Trophoblast cell (in vitro differentiated cells and primary cell): ENCODE data around the gene TMEM45B.
"Not testable (repeated sequence)": the region's sequence is repeated elsewhere in the genome, so short reads cannot be mapped to it uniquely, and the experiment has no call there.

ENCODE experiments used
- DNase-seq, 2 donors: peaks; one replicate each; pipeline ENCODE4 v3.0.0-alpha.2; 2016
- H2AFZ ChIP-seq: 2 replicates; pipeline ENCODE4 v1.6.1; 2013; ENCODE audit warnings: low read length, moderate library complexity, mild to moderate bottlenecking; ENCODE audit not compliant: insufficient read depth, poor library complexity
- H2AK5ac ChIP-seq: 2 replicates; pipeline ENCODE4 v1.6.1; 2013; ENCODE audit warnings: mild to moderate bottlenecking, low read length
- H2BK120ac ChIP-seq: 2 replicates; pipeline ENCODE4 v1.6.1; 2013; ENCODE audit warnings: low read length, mild to moderate bottlenecking, moderate library complexity; ENCODE audit not compliant: insufficient read depth, poor library complexity
- H2BK12ac ChIP-seq: 2 replicates; pipeline ENCODE4 v1.6.1; 2013; ENCODE audit warnings: mild to moderate bottlenecking, low read length, moderate library complexity
- H2BK5ac ChIP-seq: 2 replicates; pipeline ENCODE4 v1.6.1; 2013; ENCODE audit warnings: low read length, low read depth, moderate library complexity, mild to moderate bottlenecking; ENCODE audit not compliant: poor library complexity
- H3K14ac ChIP-seq: 2 replicates; pipeline ENCODE4 v1.6.1; 2013; ENCODE audit warnings: mild to moderate bottlenecking, low read length
- H3K18ac ChIP-seq: 2 replicates; pipeline ENCODE4 v1.6.1; 2013; ENCODE audit warnings: mild to moderate bottlenecking, low read length
- H3K23ac ChIP-seq: 2 replicates; pipeline ENCODE4 v1.6.1; 2013; ENCODE audit warnings: low read length
- H3K27ac ChIP-seq: 2 replicates; pipeline ENCODE4 v1.5.1; 2013; ENCODE audit warnings: low read depth, mild to moderate bottlenecking, inconsistent platforms, low read length, moderate library complexity
- H3K27me3 ChIP-seq: 2 replicates; pipeline ENCODE4 v1.6.1; 2013; ENCODE audit warnings: inconsistent platforms, mild to moderate bottlenecking, low read length, moderate library complexity; ENCODE audit not compliant: insufficient read depth
- H3K36me3 ChIP-seq, 2 experiments: 1 replicate in 1 of 2; 2 replicates in 1 of 2; pipeline ENCODE4 v1.6.1; 2013; ENCODE audit warnings: low read length in 2 of 2, mild to moderate bottlenecking in 2 of 2, moderate library complexity in 1 of 2; ENCODE audit not compliant: insufficient read depth in 2 of 2, control insufficient read depth in 1 of 2
- H3K4ac ChIP-seq: 2 replicates; pipeline ENCODE4 v1.6.1; 2013; ENCODE audit warnings: low read depth, mild to moderate bottlenecking, low read length, moderate library complexity
- H3K4me1 ChIP-seq, 2 experiments: 1 replicate in 1 of 2; 2 replicates in 1 of 2; pipeline ENCODE4 v1.6.1; 2013; ENCODE audit warnings: low read length in 2 of 2, mild to moderate bottlenecking in 2 of 2, moderate library complexity in 1 of 2; ENCODE audit not compliant: insufficient read depth in 2 of 2, control insufficient read depth in 1 of 2
- H3K4me2 ChIP-seq: 2 replicates; pipeline ENCODE4 v1.6.1; 2013; ENCODE audit warnings: inconsistent platforms, mild to moderate bottlenecking, low read length, moderate library complexity
- H3K4me3 ChIP-seq: 2 replicates; pipeline ENCODE4 v1.5.1; 2013; ENCODE audit warnings: mild to moderate bottlenecking, low read depth, low read length, inconsistent platforms
- H3K79me1 ChIP-seq: one replicate; pipeline ENCODE4 v1.6.1; 2013; ENCODE audit warnings: low read length
- H3K79me2 ChIP-seq: 2 replicates; pipeline ENCODE4 v1.6.1; 2013; ENCODE audit warnings: low read length, mild to moderate bottlenecking; ENCODE audit not compliant: control insufficient read depth, insufficient read depth, poor library complexity
- H3K9ac ChIP-seq: 2 replicates; pipeline ENCODE4 v1.6.1; 2013; ENCODE audit warnings: mild to moderate bottlenecking, low read length
- H3K9me3 ChIP-seq: 2 replicates; pipeline ENCODE4 v1.6.1; 2013; ENCODE audit warnings: low read depth, mild to moderate bottlenecking, control low read depth, inconsistent platforms, low read length; ENCODE audit not compliant: insufficient read depth
- H4K12ac ChIP-seq: 2 replicates; pipeline ENCODE4 v1.6.1; 2013; ENCODE audit warnings: low read depth, mild to moderate bottlenecking, low read length, moderate library complexity
- H4K8ac ChIP-seq: 2 replicates; pipeline ENCODE4 v1.6.1; 2013; ENCODE audit warnings: low read depth, mild to moderate bottlenecking, low read length, moderate library complexity
- H4K91ac ChIP-seq: one replicate; pipeline ENCODE4 v1.6.1; 2013; ENCODE audit warnings: low read depth, mild to moderate bottlenecking, low read length, moderate library complexity
- WGBS: extraction: QIAGEN DNeasy Blood & Tissue Kit; methylation state at CpG from one replicate; pipeline ENCODE4 v1.1.7; 2013; ENCODE audit warnings: missing lambda C conversion rate; ENCODE audit not compliant: insufficient read length, insufficient coverage; ENCODE audit errors: extremely low coverage; 5-methylcytosine and 5-hydroxymethylcytosine counted together

Gene TMEM45B

DNA sequence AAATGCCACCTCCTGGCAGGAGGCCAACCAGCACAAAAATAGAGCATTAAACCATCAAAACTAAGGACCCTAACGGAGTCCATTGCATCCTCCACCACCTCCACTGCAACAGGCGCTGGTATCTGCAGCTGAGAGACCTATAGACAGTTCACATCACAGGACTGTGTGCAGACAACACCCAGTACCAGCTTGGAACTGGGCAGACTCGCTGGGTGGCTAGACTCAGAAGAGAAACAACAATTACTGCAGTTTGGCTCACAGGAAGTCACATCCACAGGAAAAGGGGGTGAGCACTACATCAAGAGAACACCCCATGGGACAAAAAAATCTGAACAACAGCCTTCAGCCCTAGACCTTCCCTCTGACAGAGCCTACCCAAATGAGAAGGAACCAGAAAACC lies 11.6 kb upstream of the TMEM45B start:
- Histone ChIP-seq H3K14ac (no peak overlapping the region), H3K4ac (no peak overlapping the region), H3K4me2 (no peak overlapping the region), H3K79me2 (no peaks in the 10 kb centered on the region), H2AK5ac (no peak overlapping the region), H4K8ac (no peak overlapping the region), H3K23ac (no peak overlapping the region), H3K18ac (no peak overlapping the region), H3K27ac (no peak overlapping the region), H2BK120ac (no peak overlapping the region), H3K27me3 (no peaks in the 10 kb centered on the region), H3K36me3 (no peaks in the 10 kb centered on the region), H3K9ac (no peak overlapping the region), H3K9me3 (no peaks in the 10 kb centered on the region), H2BK12ac (no peak overlapping the region), H3K4me3 (no peak overlapping the region), H4K12ac (no peak overlapping the region), H4K91ac (no peak overlapping the region), H2BK5ac (no peak overlapping the region), H3K4me1 (no peaks in the 10 kb centered on the region), H3K79me1 (no peaks in the 10 kb centered on the region), H2AFZ (no peak overlapping the region)
- WGBS = no CpG with 5 or more reads among the region's 3 CpGs
- DNase-seq = no peak

DNA sequence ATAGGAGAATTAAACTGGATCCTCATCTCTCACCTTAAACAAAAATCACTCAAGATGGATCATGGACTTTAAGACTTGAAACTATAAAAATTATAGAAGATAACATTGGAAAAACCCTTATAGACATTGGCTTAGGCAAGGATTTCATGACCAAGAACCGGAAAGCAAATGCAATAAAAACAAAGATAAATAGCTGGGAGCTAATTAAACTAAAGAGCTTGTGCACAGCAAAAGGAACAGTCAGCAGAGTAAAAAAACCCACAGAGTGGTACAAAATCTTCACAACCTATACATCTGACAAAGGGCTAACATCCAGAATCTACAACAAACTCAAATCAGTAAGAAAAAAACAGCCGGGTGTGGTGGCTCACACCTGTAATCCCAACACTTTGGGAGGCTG lies 7.4 kb upstream of the TMEM45B start:
- not testable (repeated sequence) for H3K4me3 ChIP-seq, H3K79me1 ChIP-seq, H3K36me3 ChIP-seq, H3K18ac ChIP-seq, H2AFZ ChIP-seq, H3K4ac ChIP-seq, H2AK5ac ChIP-seq, H3K9me3 ChIP-seq, H4K12ac ChIP-seq, H3K27me3 ChIP-seq, H3K23ac ChIP-seq, H3K4me2 ChIP-seq, H2BK120ac ChIP-seq, DNase-seq, H4K8ac ChIP-seq, H4K91ac ChIP-seq, H3K79me2 ChIP-seq, H2BK12ac ChIP-seq, H3K27ac ChIP-seq, H3K4me1 ChIP-seq, H3K9ac ChIP-seq, H3K14ac ChIP-seq, H2BK5ac ChIP-seq
- WGBS = no CpG with 5 or more reads among the region's 2 CpGs

GRCh38 chr11:129813231-129813791 lies 2.3 kb upstream of the TMEM45B start:
- peaks cover 2% of the 10 kb centered on the region for H3K9me3 ChIP-seq
- H3K79me1 ChIP-seq = no peaks in the 10 kb centered on the region
- no peak overlapping the region for H4K12ac ChIP-seq
- no peak overlapping the region for H3K14ac ChIP-seq
- no peak overlapping the region for H3K23ac ChIP-seq
- no peaks in the 10 kb centered on the region for H3K79me2 ChIP-seq
- H2BK5ac ChIP-seq = no peak overlapping the region
- peaks cover 5 to 6% of the 10 kb centered on the region in 2 experiments for H3K4me1 ChIP-seq
- H3K4ac ChIP-seq = no peak overlapping the region
- H3K27ac ChIP-seq = no peak overlapping the region
- DNase-seq = no peak
- no peak overlapping the region for H2BK12ac ChIP-seq
- no peak overlapping the region for H4K91ac ChIP-seq
- H3K4me3 ChIP-seq = no peak overlapping the region
- no peak overlapping the region for H4K8ac ChIP-seq
- peaks cover 9% of the 10 kb centered on the region for H3K27me3 ChIP-seq
- no peaks in the 10 kb centered on the region for H3K36me3 ChIP-seq
- no peak overlapping the region for H2AFZ ChIP-seq
- H3K9ac ChIP-seq = no peak overlapping the region
- H2BK120ac ChIP-seq = no peak overlapping the region
- H2AK5ac ChIP-seq = no peak overlapping the region
- no peak overlapping the region for H3K18ac ChIP-seq
- no CpG with 5 or more reads among the region's 12 CpGs for WGBS
- H3K4me2 ChIP-seq = no peak overlapping the region

DNA sequence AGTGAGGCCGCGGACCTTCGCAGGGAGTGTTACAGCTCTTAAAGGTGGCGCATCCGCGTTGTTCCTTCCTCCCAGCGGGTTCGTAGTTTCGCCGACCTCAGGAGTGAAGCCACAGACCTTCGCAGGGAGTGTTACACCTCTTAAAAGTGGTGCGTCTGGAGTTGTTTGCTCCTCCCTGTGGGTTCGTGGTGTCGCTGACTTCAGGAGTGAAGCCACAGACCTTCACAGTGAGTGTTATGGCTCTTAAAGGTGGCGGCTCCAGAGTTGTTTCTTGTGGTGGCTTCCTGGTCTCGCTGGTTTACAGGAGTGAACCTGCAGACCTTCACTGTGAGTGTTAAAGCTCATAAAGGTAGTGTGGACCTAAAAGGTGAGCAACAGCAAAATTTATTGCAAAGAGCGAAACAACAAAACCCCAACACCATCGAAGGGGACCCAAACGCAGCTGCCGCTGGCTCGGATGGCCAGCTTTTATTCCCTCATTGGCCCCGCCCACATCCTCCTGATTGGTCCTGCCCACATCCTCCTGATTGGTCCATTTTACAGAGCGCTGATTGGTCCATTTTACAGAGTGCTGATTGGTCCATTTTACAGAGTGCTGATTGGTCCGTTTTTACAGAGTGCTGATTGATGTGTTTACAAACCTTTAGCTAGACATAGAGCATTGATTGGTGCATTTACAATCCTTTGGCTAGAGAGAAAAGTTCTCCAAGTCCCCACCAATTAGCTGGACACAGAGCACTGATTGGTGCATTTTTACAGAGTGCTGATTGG lies 1.2 kb upstream of the TMEM45B start:
- no peak overlapping the region for H2AFZ ChIP-seq
- H3K4ac ChIP-seq = no peak overlapping the region
- H4K91ac ChIP-seq = no peak overlapping the region
- no peak overlapping the region for H3K4me3 ChIP-seq
- WGBS = no CpG with 5 or more reads among the region's 24 CpGs
- H2AK5ac ChIP-seq = no peak overlapping the region
- H3K9me3 ChIP-seq = peaks cover 2% of the 10 kb centered on the region
- no peak overlapping the region for H2BK5ac ChIP-seq
- no peak overlapping the region for H4K12ac ChIP-seq
- H3K27me3 ChIP-seq = peaks cover 9% of the 10 kb centered on the region
- no peaks in the 10 kb centered on the region for H3K79me2 ChIP-seq
- DNase-seq = no peak
- H3K4me2 ChIP-seq = no peak overlapping the region
- H3K27ac ChIP-seq = no peak overlapping the region
- H4K8ac ChIP-seq = no peak overlapping the region
- H3K18ac ChIP-seq = no peak overlapping the region
- H3K36me3 ChIP-seq = no peaks in the 10 kb centered on the region
- H3K14ac ChIP-seq = no peak overlapping the region
- H3K9ac ChIP-seq = no peak overlapping the region
- H2BK12ac ChIP-seq = no peak overlapping the region
- no peaks in the 10 kb centered on the region for H3K79me1 ChIP-seq
- peaks cover 5 to 6% of the 10 kb centered on the region in 2 experiments for H3K4me1 ChIP-seq
- H3K23ac ChIP-seq = no peak overlapping the region
- H2BK120ac ChIP-seq = no peak overlapping the region
